Muscle layer of colon (tissue), 2 donors: ENCODE data around the gene CPEB4.

Experiments
- H3K27ac ChIP-seq: one replicate; pipeline ENCODE4 v1.7.0; 2013; ENCODE audit warnings: low read depth, mild to moderate bottlenecking, low read length, moderate library complexity
- H3K27me3 ChIP-seq, 2 donors: one replicate each; pipeline ENCODE4 v1.7.0; 2013; ENCODE audit warnings: low read length in 2 of 2, mild to moderate bottlenecking in 2 of 2; ENCODE audit not compliant: insufficient read depth in 2 of 2, control insufficient read depth in 1 of 2
- H3K36me3 ChIP-seq: one replicate; pipeline ENCODE4 v1.7.0; 2013; ENCODE audit warnings: mild to moderate bottlenecking, low read length; ENCODE audit not compliant: insufficient read depth
- H3K4me1 ChIP-seq: one replicate; pipeline ENCODE4 v1.7.0; 2013; ENCODE audit warnings: mild to moderate bottlenecking, low read length; ENCODE audit not compliant: insufficient read depth
- H3K4me3 ChIP-seq, 2 donors: one replicate each; pipeline ENCODE4 v1.7.0; 2013; ENCODE audit warnings: low read length in 2 of 2, low read depth in 1 of 2, mild to moderate bottlenecking in 1 of 2, moderate library complexity in 1 of 2
- H3K9ac ChIP-seq: one replicate; pipeline ENCODE4 v1.7.0; 2013; ENCODE audit warnings: low read length
- H3K9me3 ChIP-seq: one replicate; pipeline ENCODE4 v1.7.0; 2013; ENCODE audit warnings: mild to moderate bottlenecking, low read length
- donor health status: abdominal sarcoma.
- donor health status: Adenocarcinoma of cecum.

Gene CPEB4

DNA sequence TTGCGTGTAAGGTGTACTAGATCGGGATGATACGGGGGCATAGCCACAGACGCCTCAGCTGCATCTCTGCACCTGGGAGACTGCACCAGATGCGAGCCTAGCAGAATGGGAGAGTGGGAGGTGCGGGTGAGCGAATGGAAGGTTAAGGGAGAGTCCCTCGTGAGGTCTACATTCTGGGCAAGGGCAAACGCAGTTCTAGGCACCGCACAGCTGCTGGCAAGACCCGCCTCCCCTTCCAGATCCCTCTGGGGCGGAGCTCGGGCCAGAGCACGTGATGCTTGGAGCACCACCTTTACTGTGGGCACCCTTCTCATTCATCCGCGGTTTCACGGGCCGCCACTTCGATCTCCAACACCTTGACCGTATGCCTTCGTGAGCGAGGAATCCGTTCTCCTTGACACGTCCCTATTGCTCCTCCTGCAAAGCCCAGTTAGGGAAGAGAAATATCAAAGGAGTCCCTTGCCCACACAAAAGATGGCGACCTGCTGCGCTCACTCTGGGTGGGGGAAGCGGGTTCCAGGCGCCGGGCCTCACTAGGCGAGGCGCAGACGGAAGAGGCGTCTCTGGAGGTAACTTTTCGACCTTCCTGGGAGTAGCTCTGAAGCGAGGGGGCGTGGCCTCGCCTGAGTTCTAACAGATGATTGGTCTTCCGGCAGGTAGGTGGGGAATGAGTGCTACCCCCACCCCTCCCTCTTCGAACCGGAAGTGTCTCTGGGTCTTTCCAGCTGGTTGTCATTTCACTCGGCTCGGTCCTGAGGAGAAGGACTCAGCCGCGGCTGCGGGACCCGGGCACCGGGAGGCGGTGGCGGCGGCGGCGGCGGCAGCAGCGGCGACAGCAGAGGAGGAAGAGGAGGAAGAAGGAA lies at the start of gene CPEB4:
Gene CPEB4 (plus strand): TSS at position 740 of the 863 bp plus-strand sequence. CDS start 1,385 bp downstream, outside the sequence.
- Histone ChIP-seq H3K27ac (peak within 1 kb of the TSS; percentile 90), H3K27me3 (no peaks in the 10 kb centered on the region), H3K4me3 (peak within 1 kb of the TSS; percentile 75 to 80), H3K9ac (peak within 1 kb of the TSS; percentile 80), H3K9me3 (no peaks in the 10 kb centered on the region), H3K36me3 (no peaks in the 10 kb centered on the region), H3K4me1 (peaks cover 19% of the 10 kb centered on the region)

- no peak overlapping the region for H3K4me3 ChIP-seq
- H3K27me3 ChIP-seq, result no peaks in the 10 kb centered on the region
- no peak overlapping the region for H3K9ac ChIP-seq
- no peaks in the 10 kb centered on the region for H3K9me3 ChIP-seq
- H3K27ac ChIP-seq, result no peak overlapping the region
- no peaks in the 10 kb centered on the region for H3K4me1 ChIP-seq
- H3K36me3 ChIP-seq, result no peaks in the 10 kb centered on the region
Measured at GRCh38 chr5:173839117-173839713, 48.9 kb upstream of the CPEB4 start.

DNA sequence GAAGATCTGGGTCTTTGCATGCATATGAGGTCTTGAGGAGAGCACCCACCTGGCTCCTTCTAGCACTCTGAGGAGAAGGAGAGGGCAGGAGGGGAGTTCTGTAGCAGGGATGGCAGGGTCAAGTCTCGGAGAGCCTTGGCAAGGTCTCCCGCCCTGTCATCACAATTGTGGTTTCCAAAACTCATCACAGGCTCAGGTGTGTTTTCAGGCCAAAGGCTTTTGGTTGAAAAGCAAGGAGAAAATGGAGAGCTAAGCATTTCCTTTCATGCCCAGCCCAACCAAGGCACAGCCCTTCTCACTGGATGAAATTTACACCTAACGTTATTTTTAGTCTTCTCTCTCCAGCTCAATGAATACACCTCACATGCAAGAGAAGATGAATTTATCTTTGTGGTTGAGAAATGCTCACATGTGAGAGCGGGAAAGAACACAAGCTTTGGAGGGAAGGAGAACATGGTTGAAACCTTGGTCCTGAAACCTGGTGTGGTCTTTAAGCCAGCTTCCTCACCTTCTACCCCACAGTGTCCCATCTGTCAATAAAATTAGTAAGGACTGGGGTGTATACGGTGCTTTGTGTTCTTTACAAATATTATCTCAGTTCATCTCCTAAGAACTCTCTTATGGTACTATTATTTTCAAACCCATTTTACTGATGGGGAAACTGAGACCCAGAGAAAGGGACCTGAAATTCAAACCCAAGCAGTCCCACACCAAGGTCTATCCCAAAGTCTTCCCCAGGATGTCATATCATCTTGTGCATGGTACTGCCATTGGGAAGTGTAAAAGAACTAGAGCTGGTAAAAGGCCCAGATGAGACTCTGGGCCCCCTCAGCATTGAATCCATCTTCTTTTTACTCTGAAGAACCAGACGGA lies 47.8 kb upstream of the CPEB4 start:
- H3K27ac ChIP-seq, result no peak overlapping the region
- H3K27me3 ChIP-seq, result no peaks in the 10 kb centered on the region
- H3K36me3 ChIP-seq, result no peaks in the 10 kb centered on the region
- H3K9ac ChIP-seq, result no peak overlapping the region
- no peaks in the 10 kb centered on the region for H3K9me3 ChIP-seq
- H3K4me3 ChIP-seq, result no peak overlapping the region
- H3K4me1 ChIP-seq, result no peaks in the 10 kb centered on the region

DNA sequence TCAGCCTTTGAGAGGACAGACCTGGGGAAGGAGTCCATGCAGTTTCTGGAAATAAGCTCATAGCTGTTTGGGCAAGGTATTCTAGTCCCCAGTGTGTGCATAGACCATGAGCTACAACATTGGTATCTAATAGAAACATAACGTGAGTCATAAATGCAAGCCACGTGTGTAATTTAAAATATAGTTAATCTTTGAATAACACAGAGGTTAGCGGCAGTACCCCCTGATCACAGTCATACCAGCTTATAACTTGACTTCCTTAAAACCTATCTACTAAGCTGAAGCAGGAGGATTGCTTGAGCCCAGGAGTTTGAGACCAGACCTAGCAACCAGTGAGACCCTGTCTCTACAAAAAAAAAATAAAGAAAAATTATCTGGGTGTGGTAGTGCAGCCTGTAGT lies 46.4 kb upstream of the CPEB4 start:
- no peaks in the 10 kb centered on the region for H3K27me3 ChIP-seq
- no peak overlapping the region for H3K4me3 ChIP-seq
- H3K27ac ChIP-seq, result no peak overlapping the region
- H3K9me3 ChIP-seq, result no peaks in the 10 kb centered on the region
- H3K4me1 ChIP-seq, result no peaks in the 10 kb centered on the region
- no peaks in the 10 kb centered on the region for H3K36me3 ChIP-seq
- H3K9ac ChIP-seq, result no peak overlapping the region

- Histone ChIP-seq H3K9ac (no peak overlapping the region), H3K9me3 (no peaks in the 10 kb centered on the region), H3K4me1 (no peaks in the 10 kb centered on the region), H3K27ac (no peak overlapping the region), H3K36me3 (no peaks in the 10 kb centered on the region), H3K27me3 (no peaks in the 10 kb centered on the region), H3K4me3 (no peak overlapping the region)
Measured at GRCh38 chr5:173843794-173844193, 44.4 kb upstream of the CPEB4 start.

DNA sequence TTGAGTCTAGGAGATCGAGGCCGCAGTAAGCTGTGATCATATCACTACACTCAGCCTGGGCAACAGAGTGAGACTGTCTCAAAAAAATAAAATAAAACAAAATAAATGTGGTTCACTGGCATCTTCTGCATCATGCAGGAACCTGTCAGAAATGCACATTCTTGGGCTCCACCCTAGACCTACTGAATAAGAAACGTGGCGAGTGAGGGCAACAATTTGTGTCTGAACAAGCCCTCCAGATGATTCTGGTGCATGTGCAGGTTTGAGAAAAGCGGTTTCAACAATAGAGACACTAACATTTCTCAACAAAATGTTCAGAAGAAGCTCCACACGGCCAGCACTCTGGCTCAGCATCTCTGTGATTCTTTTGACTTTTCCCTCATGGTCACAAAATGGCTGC lies 42.8 kb upstream of the CPEB4 start:
- H3K4me3 ChIP-seq, result no peak overlapping the region
- no peaks in the 10 kb centered on the region for H3K27me3 ChIP-seq
- no peaks in the 10 kb centered on the region for H3K36me3 ChIP-seq

GRCh38 chr5:173846929-173847501 lies 41.1 kb upstream of the CPEB4 start:
- Histone ChIP-seq H3K4me3 (no peak overlapping the region), H3K9ac (no peak overlapping the region), H3K36me3 (no peaks in the 10 kb centered on the region), H3K27ac (no peak overlapping the region), H3K9me3 (no peaks in the 10 kb centered on the region), H3K4me1 (no peaks in the 10 kb centered on the region), H3K27me3 (no peaks in the 10 kb centered on the region)

More for the DNA sequence above, 42.8 kb upstream of the CPEB4 start:
- Histone ChIP-seq H3K9me3 (no peaks in the 10 kb centered on the region), H3K9ac (no peak overlapping the region), H3K4me1 (no peaks in the 10 kb centered on the region), H3K27ac (no peak overlapping the region)

DNA sequence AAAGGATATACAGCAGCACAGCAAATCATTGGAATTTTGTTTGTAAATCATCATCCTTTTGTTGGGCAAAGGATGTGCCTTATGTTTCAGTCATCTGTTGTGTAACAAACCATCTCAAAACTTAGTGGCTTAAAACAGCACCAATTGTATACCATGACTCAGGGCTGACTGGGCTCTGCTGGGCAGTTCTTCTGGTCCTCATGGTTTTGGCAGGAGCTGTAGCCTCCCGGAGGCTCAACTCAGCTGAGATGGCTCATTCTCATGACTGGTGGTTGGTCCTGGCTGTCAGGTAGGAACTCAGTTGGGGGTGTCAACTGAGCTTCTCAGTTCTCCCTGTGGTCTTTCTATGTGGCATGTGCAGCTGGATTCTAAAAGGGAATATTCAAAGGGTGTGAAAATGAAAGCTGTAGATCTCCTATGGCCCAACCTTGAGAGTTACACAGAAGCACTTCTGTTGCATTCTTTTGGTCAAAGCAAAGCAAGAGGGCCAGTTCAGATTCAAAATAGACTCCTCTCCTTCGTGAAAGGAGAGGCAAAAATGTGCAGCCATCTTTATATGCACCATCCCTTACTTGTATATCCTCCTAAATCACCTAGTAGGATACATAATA lies 39.1 kb upstream of the CPEB4 start:
- Histone ChIP-seq H3K27me3 (no peaks in the 10 kb centered on the region), H3K4me3 (no peak overlapping the region), H3K36me3 (no peaks in the 10 kb centered on the region), H3K4me1 (no peaks in the 10 kb centered on the region), H3K27ac (no peak overlapping the region), H3K9ac (no peak overlapping the region), H3K9me3 (no peaks in the 10 kb centered on the region)

DNA sequence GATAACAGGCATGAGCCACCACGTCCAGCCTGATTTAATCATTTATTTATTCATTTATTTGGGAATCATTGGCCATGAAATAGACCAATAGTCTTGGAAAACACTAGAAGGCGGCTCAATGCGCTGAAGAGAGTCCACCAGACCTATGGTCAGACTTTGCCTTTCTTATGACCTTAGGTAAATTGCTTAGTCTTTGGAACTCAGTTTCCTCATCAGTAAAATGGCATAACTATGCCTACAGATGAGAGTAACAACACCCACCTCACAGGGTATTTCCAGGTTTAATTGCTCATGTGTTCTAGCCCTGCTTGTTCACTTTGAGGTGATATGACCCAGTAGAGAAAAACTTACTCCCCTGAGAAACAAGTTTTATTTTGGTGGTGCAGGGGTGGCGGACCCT lies 38.2 kb upstream of the CPEB4 start:
- no peaks in the 10 kb centered on the region for H3K9me3 ChIP-seq
- H3K36me3 ChIP-seq, result no peaks in the 10 kb centered on the region
- H3K27ac ChIP-seq, result no peak overlapping the region
- H3K27me3 ChIP-seq, result no peaks in the 10 kb centered on the region
- no peak overlapping the region for H3K9ac ChIP-seq
- no peaks in the 10 kb centered on the region for H3K4me1 ChIP-seq
- no peak overlapping the region for H3K4me3 ChIP-seq

- Histone ChIP-seq H3K4me1 (no peaks in the 10 kb centered on the region), H3K4me3 (no peak overlapping the region), H3K27me3 (no peaks in the 10 kb centered on the region), H3K36me3 (no peaks in the 10 kb centered on the region), H3K27ac (no peak overlapping the region), H3K9me3 (no peaks in the 10 kb centered on the region), H3K9ac (no peak overlapping the region)
Measured at GRCh38 chr5:173850659-173851058, 37.5 kb upstream of the CPEB4 start.
